A673 (cell line): ENCODE measurements around the gene TNFAIP2. TPM values are rescaled to one million over a fixed set of nuclear protein-coding genes. Genes with fewer than 3 reads are reported as not detected.
"Not testable (repeated sequence)": the region's sequence is repeated elsewhere in the genome, so short reads cannot be mapped to it uniquely, and the experiment has no call there.

ENCODE experiments used
- BruUV-seq: library from RNA; stranded (reverse); fragments of 400-500 nt; replicated peaks from 2 replicates; lab custom pipeline; 2021; lab: Mats Ljungman, UMichigan
- CTCF ChIA-PET: fragments of 300-600 bp; sonication (Branson Sonifier 250); formaldehyde crosslinking; loops from one replicate; lab custom pipeline; 2022; ENCODE audit warnings: antibody characterized with exemption; lab: Charles Lee
- POLR2A ChIA-PET: fragments of 300-600 bp; sonication (Branson Sonifier 250); formaldehyde crosslinking; loops from one replicate; lab custom pipeline; 2022; ENCODE audit warnings: antibody characterized with exemption; ENCODE audit not compliant: low non-redundant PET; lab: Charles Lee
- DNase-seq: peaks from one replicate; pipeline ENCODE4 v3.0.0-alpha.2; 2015; ENCODE audit warnings: low spot score
- H3K27ac ChIP-seq: fragments of 200-600 bp; sonication (generic); 2 replicates; pipeline ENCODE4 v1.5.1; 2016; ENCODE audit warnings: mixed run types, low read depth, mild to moderate bottlenecking, mixed read lengths, antibody characterized with exemption, low read length; ENCODE audit not compliant: poor library complexity, severe bottlenecking
- H3K27me3 ChIP-seq: fragments of 200-600 bp; sonication (generic); replicated peaks from 2 replicates; pipeline ENCODE4 v1.6.1; 2017; ENCODE audit warnings: mixed run types, low read depth, mild to moderate bottlenecking, mixed read lengths, antibody characterized with exemption, low read length; ENCODE audit not compliant: insufficient read depth, poor library complexity
- H3K36me3 ChIP-seq: fragments of 200-600 bp; sonication (generic); 2 replicates; pipeline ENCODE4 v1.6.1; 2016; ENCODE audit warnings: mixed run types, mild to moderate bottlenecking, mixed read lengths, antibody characterized with exemption, low read length; ENCODE audit not compliant: insufficient read depth, poor library complexity, severe bottlenecking
- H3K4me1 ChIP-seq: fragments of 200-600 bp; sonication (generic); 2 replicates; pipeline ENCODE4 v1.6.1; 2017; ENCODE audit warnings: mixed run types, mild to moderate bottlenecking, mixed read lengths, antibody characterized with exemption, low read length; ENCODE audit not compliant: insufficient read depth, poor library complexity, severe bottlenecking
- H3K4me3 ChIP-seq: fragments of 200-600 bp; sonication (generic); 2 replicates; pipeline ENCODE4 v1.5.1; 2016; ENCODE audit warnings: low read depth, mixed run types, mild to moderate bottlenecking, mixed read lengths, low read length; ENCODE audit not compliant: poor library complexity, severe bottlenecking
- H3K9me3 ChIP-seq: fragments of 200-600 bp; sonication (generic); 2 replicates; pipeline ENCODE4 v1.6.1; 2016; ENCODE audit warnings: mixed run types, low read depth, mild to moderate bottlenecking, mixed read lengths, antibody characterized with exemption, low read length; ENCODE audit not compliant: poor library complexity, severe bottlenecking
- CTCF ChIP-seq: fragments of 300-800, 200-600 bp; sonication (generic); conservative IDR thresholded peaks from 2 replicates; pipeline ENCODE4 v1.5.1; 2017; ENCODE audit warnings: low read depth, mild to moderate bottlenecking, antibody characterized with exemption, low read length, moderate library complexity, mixed read lengths
- EZH2 ChIP-seq: fragments of 200-600 bp; sonication (generic); IDR thresholded peaks from 2 replicates; pipeline ENCODE4 v1.6.1; 2017; ENCODE audit warnings: borderline replicate concordance, low read depth, mild to moderate bottlenecking, mixed read lengths, antibody characterized with exemption, low read length; ENCODE audit not compliant: poor library complexity, severe bottlenecking
- intact Hi-C: fragments of 100-400 bp; cut with micrococcal nuclease; formaldehyde crosslinking; loops from one replicate; pipeline ENCODE4 v1.10.0; 2022; ENCODE audit not compliant: unreplicated experiment
- total RNA-seq: library from RNA; stranded (reverse); gene quantifications from 2 replicates; pipeline ENCODE4 v1.2.3, GENCODE V29; 2021

TNFAIP2 gene
- total RNA-seq, 1 experiment from 2014 or later, result 5.5 TPM

GRCh38 chr14:103113774-103114173 is 9.5 kb upstream of the TNFAIP2 start:
- no peak for TF ChIP-seq EZH2
- no peak for TF ChIP-seq CTCF
- Histone ChIP-seq H3K4me3 (no peak overlapping the region), H3K27me3 (no peaks in the 10 kb centered on the region), H3K4me1 (peaks cover 3% of the 10 kb centered on the region), H3K36me3 (no peaks in the 10 kb centered on the region), H3K27ac (no peak overlapping the region), H3K9me3 (no peaks in the 10 kb centered on the region)
- BruUV-seq, result no TSS peak
- intact Hi-C loops, result no loop called here
- ChIA-PET POLR2A (no interaction called here), CTCF (no interaction called here)
- no peak for DNase-seq

- CTCF ChIA-PET, H3K36me3 ChIP-seq, intact Hi-C loops, H3K4me1 ChIP-seq, DNase-seq, H3K9me3 ChIP-seq, POLR2A ChIA-PET, H3K27ac ChIP-seq, H3K4me3 ChIP-seq, BruUV-seq, H3K27me3 ChIP-seq: not testable (repeated sequence)
Measured at GRCh38 chr14:103115086-103115679, 8.1 kb upstream of the TNFAIP2 start.

- no peak for DNase-seq
- H3K27ac ChIP-seq, result no peak overlapping the region
- no peaks in the 10 kb centered on the region for H3K36me3 ChIP-seq
- H3K4me1 ChIP-seq, result peaks cover 3% of the 10 kb centered on the region
- no TSS peak for BruUV-seq
- no peaks in the 10 kb centered on the region for H3K27me3 ChIP-seq
- no peak overlapping the region for H3K4me3 ChIP-seq
- intact Hi-C loops, result no loop called here
- H3K9me3 ChIP-seq, result no peaks in the 10 kb centered on the region
- CTCF ChIA-PET, result no interaction called here
- POLR2A ChIA-PET, result no interaction called here
- TF ChIP-seq EZH2, result no peak
- TF ChIP-seq CTCF, result no peak
Measured at GRCh38 chr14:103115845-103116572, 7.3 kb upstream of the TNFAIP2 start.
